Inferior parietal cortex (tissue), 1 donor: ENCODE data around the gene AP4E1.
"Not testable (repeated sequence)": the region's sequence is repeated elsewhere in the genome, so short reads cannot be mapped to it uniquely, and the experiment has no call there.

ENCODE experiments used
- DNase-seq: peaks from one replicate; pipeline ENCODE4 v3.0.0-alpha.2; 2016; ENCODE audit errors: extremely low spot score

AP4E1 gene

GRCh38 chr15:51023499-51023898, 115.0 kb downstream of the AP4E1 start:
- no peak for DNase-seq

- peak; percentile 51 for DNase-seq
Measured at GRCh38 chr15:51024735-51025453, 116.4 kb downstream of the AP4E1 start.

DNA sequence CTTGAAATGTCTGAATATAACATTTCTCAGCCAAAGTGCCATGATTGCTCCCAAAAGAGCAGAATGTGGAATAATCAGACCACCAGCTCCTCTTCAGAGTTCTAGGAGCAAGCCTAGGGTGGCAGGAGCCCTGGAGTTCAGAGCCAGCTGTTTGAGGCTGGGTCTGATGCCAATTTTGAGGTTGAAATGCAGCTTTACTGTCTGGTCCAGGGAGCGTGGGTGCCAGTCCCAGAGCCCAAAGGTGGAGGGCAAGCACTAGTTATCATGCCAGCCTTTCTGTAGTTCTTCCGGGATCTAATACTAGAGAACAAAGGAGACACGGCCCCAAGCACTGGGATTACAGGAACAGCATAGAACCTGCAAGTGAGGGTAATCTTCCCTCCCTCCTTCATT, 117.0 kb downstream of the AP4E1 start:
- DNase-seq: no peak

- DNase-seq: no peak
Measured at GRCh38 chr15:51030649-51031316, 122.3 kb downstream of the AP4E1 start.

GRCh38 chr15:51037474-51037873, 129.0 kb downstream of the AP4E1 start:
- not testable (repeated sequence) for DNase-seq

- DNase-seq: no peak
Measured at GRCh38 chr15:51038162-51038973, 129.9 kb downstream of the AP4E1 start.

DNA sequence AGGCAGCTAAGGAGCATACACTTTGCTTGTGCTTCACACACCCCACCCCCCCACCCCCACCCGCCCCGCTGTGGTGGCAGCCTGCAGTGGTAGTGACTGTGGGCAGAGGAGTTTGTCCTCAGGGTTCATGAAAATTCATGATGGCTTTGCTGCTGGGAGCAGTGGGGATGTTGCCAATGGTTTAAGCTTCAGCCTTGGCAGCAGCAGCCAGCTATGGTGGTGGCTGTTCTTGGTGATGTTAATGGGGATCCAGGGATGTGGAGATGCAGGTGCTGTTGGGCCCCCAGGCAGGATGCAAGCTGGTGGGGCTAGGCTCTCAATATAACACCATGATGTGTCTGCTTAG, 130.5 kb downstream of the AP4E1 start:
- DNase-seq: no peak

- DNase-seq: no peak
Measured at GRCh38 chr15:51044037-51044727, 135.7 kb downstream of the AP4E1 start.

DNA sequence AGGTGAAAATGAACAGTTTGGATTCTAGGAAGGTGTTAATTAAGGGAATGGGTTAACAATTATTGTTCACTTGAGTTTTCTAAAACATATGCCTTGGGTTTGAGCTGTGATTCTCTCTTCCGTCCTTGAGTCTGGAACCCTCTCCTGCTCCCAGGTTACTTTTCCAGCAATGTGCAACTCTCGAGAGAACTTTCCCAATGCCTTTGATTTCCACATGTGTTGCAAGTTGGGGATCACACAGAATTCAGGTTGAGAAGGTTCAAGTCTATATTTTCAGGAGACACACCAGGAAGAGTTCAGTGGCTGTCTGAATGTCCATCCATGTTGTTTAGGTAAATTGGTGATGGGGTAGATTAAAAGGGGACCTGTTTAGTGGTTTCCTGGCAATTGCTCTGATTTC, 137.5 kb downstream of the AP4E1 start:
- no peak for DNase-seq

DNA sequence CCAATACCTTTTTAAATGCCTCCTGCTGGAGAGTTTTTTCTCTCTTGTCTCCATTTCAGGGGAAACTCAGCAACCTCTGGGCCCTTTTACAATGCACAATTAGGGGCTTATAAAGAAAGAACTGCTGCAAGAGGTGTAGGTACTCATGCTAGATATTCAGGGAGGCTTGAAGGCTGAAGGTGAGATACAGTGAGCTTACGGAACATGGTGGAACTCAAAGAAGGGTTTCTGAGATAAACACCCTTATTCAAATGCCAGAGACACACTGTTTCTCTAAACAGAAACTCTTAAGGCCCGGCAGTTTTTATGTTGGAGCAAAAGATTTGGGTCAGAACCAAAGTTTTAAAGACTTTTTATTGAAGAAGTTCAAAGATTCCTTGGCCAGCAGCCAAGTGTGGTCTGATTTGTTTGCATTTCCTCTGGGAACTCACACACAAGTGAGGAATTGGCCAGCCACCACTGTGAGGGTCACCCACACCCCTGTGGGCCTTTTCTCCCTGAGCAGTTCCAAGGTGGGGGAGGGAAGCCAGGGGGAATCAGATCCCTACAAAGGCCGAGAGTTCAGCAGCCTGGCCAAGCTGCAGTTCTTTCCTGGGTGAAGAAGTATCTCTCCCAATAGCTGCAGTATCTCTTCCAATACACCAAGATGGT, 138.4 kb downstream of the AP4E1 start:
- DNase-seq: no peak

GRCh38 chr15:51048308-51048707, 139.8 kb downstream of the AP4E1 start:
- DNase-seq: no peak

DNA sequence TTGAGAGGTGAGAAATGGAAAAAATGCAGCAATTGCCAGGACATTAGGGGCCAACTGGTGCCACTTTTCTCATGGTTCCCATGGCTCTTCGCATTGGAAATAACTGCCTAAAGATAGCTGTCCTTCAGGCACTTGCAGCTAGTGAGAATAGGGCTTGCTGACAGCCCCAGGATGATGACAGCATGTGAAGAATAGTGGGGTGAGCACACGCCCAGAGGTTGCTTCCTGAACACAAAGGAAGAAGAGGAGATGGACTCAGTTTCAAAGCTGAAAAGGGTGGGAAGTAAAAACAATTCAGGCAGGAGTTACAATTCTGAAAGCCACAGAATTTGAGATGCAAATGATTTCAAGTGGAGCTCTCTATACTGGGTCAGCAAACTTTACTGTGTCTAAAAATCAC, 140.6 kb downstream of the AP4E1 start:
- DNase-seq: no peak

DNA sequence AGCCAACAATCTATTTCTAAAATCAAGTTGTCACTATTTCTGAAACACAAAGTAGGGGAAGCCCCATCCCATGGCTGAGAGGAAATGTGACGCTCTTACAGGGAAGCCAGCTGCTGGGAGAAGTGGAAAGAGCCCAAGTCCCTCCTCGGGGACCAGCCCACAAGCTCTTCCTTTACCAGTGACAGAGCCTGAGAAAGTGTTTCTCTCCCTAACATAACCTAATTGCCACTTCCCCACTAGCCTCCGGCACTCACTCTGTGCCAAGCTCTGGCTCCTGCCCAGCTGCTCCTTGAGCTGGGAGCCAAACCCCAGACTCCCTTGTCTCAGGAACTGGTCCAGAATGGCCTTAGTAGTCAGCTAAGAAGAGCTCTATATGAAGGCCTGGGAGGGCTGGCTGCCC, 143.3 kb downstream of the AP4E1 start:
- no peak for DNase-seq

GRCh38 chr15:51053571-51053970, 145.1 kb downstream of the AP4E1 start:
- DNase-seq: no peak

DNA sequence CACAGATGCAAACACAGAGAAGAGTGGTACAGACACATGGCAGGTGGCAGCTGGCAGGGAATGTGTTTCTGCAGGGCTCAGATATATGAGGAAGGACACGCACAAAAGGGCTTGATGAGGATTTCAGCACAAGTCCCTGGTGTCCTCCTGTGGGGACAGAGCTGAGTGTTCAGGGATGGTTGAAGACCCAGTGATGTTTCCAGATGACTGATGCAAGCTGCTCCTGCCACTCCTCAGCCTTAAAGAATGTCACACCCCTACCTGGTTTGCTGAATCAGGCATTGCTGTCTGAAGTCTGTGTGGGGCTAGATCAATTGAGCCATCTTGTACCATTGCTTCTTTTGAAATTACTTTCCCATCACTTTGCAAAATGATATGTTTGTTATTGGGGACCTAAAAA, 146.1 kb downstream of the AP4E1 start:
- no peak for DNase-seq
